Measurements from ENCODE around the gene TRABD2B.

DNA sequence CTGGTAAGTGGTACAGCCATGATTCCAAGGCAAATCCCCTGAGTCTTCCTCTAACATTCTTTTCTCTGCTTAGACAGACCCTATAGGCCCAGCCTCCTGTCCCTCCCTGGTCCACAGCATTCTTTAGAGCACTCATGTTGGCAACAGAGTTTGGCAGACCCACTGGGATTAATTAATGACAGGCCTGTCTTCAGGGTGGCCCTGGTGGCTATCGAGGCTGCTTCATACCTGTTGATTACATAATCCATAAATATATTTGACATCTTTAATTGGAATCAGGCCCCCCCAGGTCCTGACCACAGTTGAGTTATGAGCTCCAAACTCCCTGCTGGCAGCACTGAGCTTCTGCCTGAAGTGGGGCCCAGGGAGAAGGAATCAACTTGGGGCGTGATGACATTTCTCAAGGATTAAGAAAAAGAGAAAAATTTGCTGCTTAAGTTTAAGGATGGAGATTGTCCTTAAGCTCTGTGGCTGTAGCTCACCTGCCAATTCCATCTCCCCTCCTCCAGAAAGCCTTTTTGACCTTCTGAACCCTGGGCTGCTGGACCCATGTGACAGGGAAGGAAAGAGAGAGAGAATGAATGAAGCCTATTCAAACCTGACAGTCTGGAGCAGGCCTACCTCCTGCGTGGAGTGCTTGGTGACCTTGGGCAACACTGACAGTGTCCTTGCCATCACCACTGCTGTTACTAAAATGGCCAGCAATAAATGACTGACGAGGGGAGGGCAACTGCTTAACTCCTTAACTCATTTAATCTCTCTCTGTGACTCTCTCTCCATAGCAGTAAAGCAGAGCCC lies 156.6 kb downstream of the TRABD2B start:
- TF ChIP-seq POLR2AphosphoS5 (IDR thresholded peaks at IDR 0.05; ENCODE audit: low read depth, low read length) (no peak), TAF1 (IDR thresholded peaks at IDR 0.05; ENCODE audit: borderline replicate concordance, insufficient read depth, low read length) (no peak), FOXP2 (optimal IDR thresholded peaks at IDR 0.05; ENCODE audit: borderline replicate concordance, extremely low read depth, extremely low read length, insufficient read depth) (no peak)
- TF ChIP-seq, protein P1, sequence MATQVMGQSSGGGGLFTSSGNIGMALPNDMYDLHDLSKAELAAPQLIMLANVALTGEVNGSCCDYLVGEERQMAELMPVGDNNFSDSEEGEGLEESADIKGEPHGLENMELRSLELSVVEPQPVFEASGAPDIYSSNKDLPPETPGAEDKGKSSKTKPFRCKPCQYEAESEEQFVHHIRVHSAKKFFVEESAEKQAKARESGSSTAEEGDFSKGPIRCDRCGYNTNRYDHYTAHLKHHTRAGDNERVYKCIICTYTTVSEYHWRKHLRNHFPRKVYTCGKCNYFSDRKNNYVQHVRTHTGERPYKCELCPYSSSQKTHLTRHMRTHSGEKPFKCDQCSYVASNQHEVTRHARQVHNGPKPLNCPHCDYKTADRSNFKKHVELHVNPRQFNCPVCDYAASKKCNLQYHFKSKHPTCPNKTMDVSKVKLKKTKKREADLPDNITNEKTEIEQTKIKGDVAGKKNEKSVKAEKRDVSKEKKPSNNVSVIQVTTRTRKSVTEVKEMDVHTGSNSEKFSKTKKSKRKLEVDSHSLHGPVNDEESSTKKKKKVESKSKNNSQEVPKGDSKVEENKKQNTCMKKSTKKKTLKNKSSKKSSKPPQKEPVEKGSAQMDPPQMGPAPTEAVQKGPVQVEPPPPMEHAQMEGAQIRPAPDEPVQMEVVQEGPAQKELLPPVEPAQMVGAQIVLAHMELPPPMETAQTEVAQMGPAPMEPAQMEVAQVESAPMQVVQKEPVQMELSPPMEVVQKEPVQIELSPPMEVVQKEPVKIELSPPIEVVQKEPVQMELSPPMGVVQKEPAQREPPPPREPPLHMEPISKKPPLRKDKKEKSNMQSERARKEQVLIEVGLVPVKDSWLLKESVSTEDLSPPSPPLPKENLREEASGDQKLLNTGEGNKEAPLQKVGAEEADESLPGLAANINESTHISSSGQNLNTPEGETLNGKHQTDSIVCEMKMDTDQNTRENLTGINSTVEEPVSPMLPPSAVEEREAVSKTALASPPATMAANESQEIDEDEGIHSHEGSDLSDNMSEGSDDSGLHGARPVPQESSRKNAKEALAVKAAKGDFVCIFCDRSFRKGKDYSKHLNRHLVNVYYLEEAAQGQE (IDR thresholded peaks at IDR 0.05; ENCODE audit: insufficient read depth in 1 of 2, low read depth in 2 of 2, low read length in 2 of 2) = no peak

All from PFSK-1 (cell line).